Colonic mucosa (tissue), 4 donors: ENCODE data around the gene CDH12. TPM values are rescaled to one million over a fixed set of nuclear protein-coding genes. Genes with fewer than 3 reads are reported as not detected.
"Not testable (repeated sequence)": the region's sequence is repeated elsewhere in the genome, so short reads cannot be mapped to it uniquely, and the experiment has no call there.

Source experiments
- DNase-seq: peaks from one replicate; pipeline ENCODE4 v3.0.0-alpha.2; 2020
- H3K27ac ChIP-seq: fragments of 200-600 bp; one replicate; pipeline ENCODE4 v1.8.0; 2021
- H3K27me3 ChIP-seq: fragments of 200-600 bp; one replicate; pipeline ENCODE4 v1.8.0; 2021
- H3K36me3 ChIP-seq: fragments of 200-600 bp; one replicate; pipeline ENCODE4 v1.8.0; 2021
- H3K4me1 ChIP-seq: fragments of 200-600 bp; one replicate; pipeline ENCODE4 v1.8.0; 2021; ENCODE audit warnings: mild to moderate bottlenecking
- H3K4me3 ChIP-seq: fragments of 200-600 bp; one replicate; pipeline ENCODE4 v1.8.0; 2021
- H3K9ac ChIP-seq, 2 donors: one replicate each; pipeline ENCODE4 v1.7.0; 2013; ENCODE audit warnings: control low read depth in 2 of 2, low read depth in 2 of 2, low read length in 2 of 2
- H3K9me3 ChIP-seq: fragments of 200-600 bp; one replicate; pipeline ENCODE4 v1.8.0; 2021
- CTCF ChIP-seq: fragments of 200-600 bp; IDR thresholded peaks from one replicate; pipeline ENCODE4 v1.8.0; 2022; ENCODE audit warnings: antibody characterized with exemption, mild to moderate bottlenecking
- intact Hi-C: fragments of 100-400 bp; cut with DNase I; formaldehyde crosslinking; loops from one replicate; pipeline ENCODE4 v1.14.1; 2022
- total RNA-seq, 2 donors: library from RNA; stranded (reverse); fragmentation: NEBNext Ultra II Directional in 1 of 2; extraction: Animal tissue kit (Norgen Biotek cat#: 25700) in 1 of 2; gene quantifications; one replicate each; pipeline ENCODE4 v1.2.1, GENCODE V29; 2021
- donor health status: healthy.
- donor health status: DM: no; HTN: no; CAD: no.
- donor health status: DM: no; HTN: no; CAD: no.

CDH12 gene
- total RNA-seq, 2 donors from 2014 or later = not detected

GRCh38 chr5:22614486-22615094 is 238.6 kb downstream of the CDH12 start:
- no peaks in the 10 kb centered on the region for H3K4me1 ChIP-seq
- no peak for DNase-seq
- TF ChIP-seq CTCF = no peak
- no peaks in the 10 kb centered on the region for H3K9me3 ChIP-seq
- H3K4me3 ChIP-seq = no peak overlapping the region
- intact Hi-C loops = no loop called here
- H3K27ac ChIP-seq = no peak overlapping the region
- H3K36me3 ChIP-seq = no peaks in the 10 kb centered on the region
- no peak overlapping the region for H3K9ac ChIP-seq
- no peaks in the 10 kb centered on the region for H3K27me3 ChIP-seq

GRCh38 chr5:22612928-22613327 is 240.2 kb downstream of the CDH12 start:
- intact Hi-C loops = no loop called here
- no peak for TF ChIP-seq CTCF
- Histone ChIP-seq H3K9ac (no peak overlapping the region), H3K27me3 (no peaks in the 10 kb centered on the region), H3K4me3 (no peak overlapping the region), H3K9me3 (no peaks in the 10 kb centered on the region), H3K36me3 (no peaks in the 10 kb centered on the region), H3K4me1 (no peaks in the 10 kb centered on the region), H3K27ac (no peak overlapping the region)
- DNase-seq = no peak

GRCh38 chr5:22611327-22611726 is 241.8 kb downstream of the CDH12 start:
- no peaks in the 10 kb centered on the region for H3K9me3 ChIP-seq
- no peak for DNase-seq
- no peaks in the 10 kb centered on the region for H3K4me1 ChIP-seq
- no peak overlapping the region for H3K4me3 ChIP-seq
- H3K27ac ChIP-seq = no peak overlapping the region
- no peak for TF ChIP-seq CTCF
- no peaks in the 10 kb centered on the region for H3K27me3 ChIP-seq
- no peak overlapping the region for H3K9ac ChIP-seq
- intact Hi-C loops = no loop called here
- H3K36me3 ChIP-seq = no peaks in the 10 kb centered on the region

- H3K27ac ChIP-seq, H3K4me3 ChIP-seq, H3K4me1 ChIP-seq, H3K9ac ChIP-seq, H3K9me3 ChIP-seq, H3K27me3 ChIP-seq, intact Hi-C loops, H3K36me3 ChIP-seq, DNase-seq: not testable (repeated sequence)
These were observed 245.6 kb downstream of the CDH12 start for GRCh38 chr5:22607498-22607897.

- no peak for TF ChIP-seq CTCF
- H3K27me3 ChIP-seq = no peaks in the 10 kb centered on the region
- intact Hi-C loops = no loop called here
- no peak overlapping the region for H3K27ac ChIP-seq
- H3K36me3 ChIP-seq = no peaks in the 10 kb centered on the region
- DNase-seq = no peak
- no peak overlapping the region for H3K4me3 ChIP-seq
- H3K9me3 ChIP-seq = no peaks in the 10 kb centered on the region
- H3K9ac ChIP-seq = no peak overlapping the region
- H3K4me1 ChIP-seq = no peaks in the 10 kb centered on the region
These were observed 247.7 kb downstream of the CDH12 start for GRCh38 chr5:22605473-22605872.

- H3K4me3 ChIP-seq = no peak overlapping the region
- H3K27ac ChIP-seq = no peak overlapping the region
These were observed 248.4 kb downstream of the CDH12 start for GRCh38 chr5:22604711-22605110.

More at GRCh38 chr5:22604711-22605110, 248.4 kb downstream of the CDH12 start:
- Histone ChIP-seq H3K9me3 (no peaks in the 10 kb centered on the region), H3K9ac (no peak overlapping the region), H3K36me3 (no peaks in the 10 kb centered on the region), H3K4me1 (no peaks in the 10 kb centered on the region), H3K27me3 (no peaks in the 10 kb centered on the region)
- no peak for DNase-seq
- intact Hi-C loops = no loop called here
- no peak for TF ChIP-seq CTCF
